K562 (cell line): ENCODE results near the gene DENND1A. TPM values are rescaled to one million over a fixed set of nuclear protein-coding genes. Genes with fewer than 3 reads are reported as not detected.

Source experiments
- ATAC-seq: fragments of 200-7000 bp; cut with Tn5 transposase; 3 replicates; pipeline ENCODE4 v1.9.1; 2020; ENCODE audit warnings: moderate library complexity
- BruUV-seq: library from RNA; stranded (reverse); fragments of 400-500 nt; replicated peaks from 2 replicates; lab custom pipeline; 2021; lab: Mats Ljungman, UMichigan
- CTCF ChIA-PET: fragments of 300-600 bp; formaldehyde crosslinking; extraction: SDS; loops from one replicate; lab custom pipeline; 2021; ENCODE audit warnings: low intra/inter-chr PET ratio; lab: Yijun Ruan, JAX
- POLR2A ChIA-PET: fragments of 300-600, 350-650 bp; sonication (Branson Sonifier 250); formaldehyde crosslinking; extraction: SDS; loops from one replicate; lab custom pipeline; 2021; ENCODE audit warnings: antibody characterized with exemption, inconsistent platforms; lab: Yijun Ruan, JAX
- DNase-seq, 4 experiments: peaks; one replicate each; pipeline versions ENCODE4 v3.0.0 to v3.0.0-alpha.2; 2011 to 2018; ENCODE audit warnings: low spot score in 3 of 4, mixed read lengths in 3 of 4; ENCODE audit errors: extremely low read depth in 1 of 4
- FAIRE-seq: peaks from 2 replicates; lab custom pipeline; 2011; peaks lifted over from hg19 to GRCh38; lab: Jason Lieb, UNC
- H2AFZ ChIP-seq: 2 replicates; pipeline ENCODE4 v1.6.0; 2011; ENCODE audit warnings: low read depth, low read length, control low read depth, inconsistent platforms
- H3K27ac ChIP-seq: fragments of 200-600 bp; 3 replicates; pipeline ENCODE4 v1.8.0; 2011; ENCODE audit warnings: low read depth, mild to moderate bottlenecking, control low read depth, inconsistent platforms, low read length, moderate library complexity, mixed read lengths; ENCODE audit errors: extremely low read depth
- H3K27me3 ChIP-seq, 2 experiments: fragments of 300-600 bp in 1 of 2; 2 replicates in 1 of 2; 3 replicates in 1 of 2; pipeline versions ENCODE4 v1.6.0 to v1.8.0; 2011; ENCODE audit warnings: inconsistent platforms in 2 of 2, low read length in 2 of 2, mild to moderate bottlenecking in 1 of 2, mixed read lengths in 1 of 2, moderate library complexity in 1 of 2; ENCODE audit not compliant: control insufficient read depth in 2 of 2, insufficient read depth in 2 of 2
- H3K36me3 ChIP-seq: fragments of 300-600 bp; 3 replicates; pipeline ENCODE4 v1.8.0; 2011; ENCODE audit warnings: mild to moderate bottlenecking, low read length, inconsistent platforms; ENCODE audit not compliant: control insufficient read depth, insufficient read depth
- H3K4me1 ChIP-seq, 2 experiments: fragments of 200-600 bp in 1 of 2; replicated peaks in 1 of 2; 2 replicates in 1 of 2; 3 replicates in 1 of 2; pipeline versions ENCODE4 v1.5.1 to v1.8.0; 2011; ENCODE audit warnings: inconsistent platforms in 2 of 2, low read length in 2 of 2, mild to moderate bottlenecking in 1 of 2, mixed read lengths in 1 of 2, moderate library complexity in 1 of 2; ENCODE audit not compliant: control insufficient read depth in 2 of 2, insufficient read depth in 2 of 2
- H3K4me2 ChIP-seq: 2 replicates; pipeline ENCODE4 v1.6.1; 2011; ENCODE audit warnings: low read length, control low read depth, inconsistent platforms, mixed read lengths; ENCODE audit not compliant: insufficient read depth
- H3K4me3 ChIP-seq: fragments of 200-600 bp; sonication (generic), shearing (Covaris generic); 2 replicates; pipeline ENCODE4 v1.5.1; 2016; ENCODE audit warnings: control low read depth, inconsistent platforms
- H3K79me2 ChIP-seq: fragments of 200-600 bp; 3 replicates; pipeline ENCODE4 v1.8.0; 2011; ENCODE audit warnings: low read length, inconsistent platforms; ENCODE audit not compliant: control insufficient read depth, insufficient read depth
- H3K9ac ChIP-seq, 2 experiments: 2 replicates each; pipeline versions ENCODE4 v1.6.0 to v1.6.1; 2011; ENCODE audit warnings: low read depth in 2 of 2, low read length in 2 of 2, control low read depth in 1 of 2, inconsistent platforms in 1 of 2, mild to moderate bottlenecking in 1 of 2, mixed read lengths in 1 of 2; ENCODE audit not compliant: insufficient read depth in 1 of 2
- H3K9me1 ChIP-seq: one replicate; pipeline ENCODE4 v1.6.0; 2011; ENCODE audit warnings: inconsistent platforms, mild to moderate bottlenecking, low read length, moderate library complexity; ENCODE audit not compliant: control insufficient read depth, insufficient read depth
- H3K9me3 ChIP-seq: replicated peaks from 2 replicates; pipeline ENCODE4 v1.5.1; 2011; ENCODE audit warnings: low read depth, low read length, inconsistent platforms; ENCODE audit not compliant: control insufficient read depth, insufficient read depth
- H4K20me1 ChIP-seq: replicated peaks from 2 replicates; pipeline ENCODE4 v1.6.1; 2011; ENCODE audit warnings: low read length, inconsistent platforms, mixed read lengths; ENCODE audit not compliant: control insufficient read depth, insufficient read depth
- ZNF121 ChIP-seq: sonication (generic); formaldehyde crosslinking; conservative IDR thresholded peaks from 2 replicates; pipeline ENCODE4 v1.8.0; 2022; ENCODE audit warnings: missing genetic modification reagents
- WGBS: fragments of 100-300 bp; shearing (Covaris generic); methylation state at CpG from one replicate; pipeline ENCODE4 v1.1.6; 2016; ENCODE audit warnings: low coverage, mixed read lengths; ENCODE audit not compliant: insufficient coverage; ENCODE audit errors: missing lambda C conversion rate; 5-methylcytosine and 5-hydroxymethylcytosine counted together
- in situ Hi-C: fragments of 300-500 bp; cut with MboI; formaldehyde crosslinking; loops from 4 replicates; pipeline ENCODE4 v1.15.0; 2018; ENCODE audit warnings: inconsistent platforms, mixed read lengths
- intact Hi-C: fragments of 100-400 bp; cut with micrococcal nuclease; formaldehyde crosslinking; loops from 2 replicates; pipeline ENCODE4 v1.14.2; 2022
- polyA plus RNA-seq, 8 experiments: library from polyadenylated mRNA; depleted of rRNA in 4 of 8; stranded (reverse) in 5 of 8; unstranded in 3 of 8; fragments of >200 nt; fragmentation: Nextera tagmentation in 2 of 8; fragmentation: Illumina TruSeq in 1 of 8; extraction: Ambion mirVana in 2 of 8; extraction: Trizol in 1 of 8; gene quantifications; 2 replicates each; pipeline versions ENCODE4 v1.2.1 to v1.2.3, GENCODE V29; 2011 to 2014; ENCODE audit warnings: inconsistent platforms in 1 of 8, missing spikeins in 1 of 8
- total RNA-seq, 7 experiments: library from RNA; depleted of rRNA in 6 of 7; stranded (reverse); fragments of >200 nt in 6 of 7; fragmentation: Illumina TruSeq in 2 of 7; extraction: Trizol in 2 of 7; gene quantifications; 2 replicates each; pipeline versions ENCODE4 v1.2.1 to v1.2.3, GENCODE V29; 2011 to 2021; ENCODE audit warnings: low replicate concordance in 1 of 7
- TF ChIP-seq, protein P1 (sequence below): sonication (generic); formaldehyde crosslinking; IDR thresholded peaks from 2 replicates; pipeline ENCODE4 v1.8.1; 2023; ENCODE audit warnings: missing genetic modification reagents, mild to moderate bottlenecking, borderline replicate concordance

The DENND1A gene
- total and polyA plus RNA-seq, 9 of the 15 experiments (the other 6 are each of a cell fraction or from before 2014, with no cell fraction given) = 7.6 to 29.5 (median 15.7) TPM

- Histone ChIP-seq H3K9me3 (no peaks in the 10 kb centered on the region), H3K27ac (no peak overlapping the region), H3K27me3 (no peaks in the 10 kb centered on the region), H3K36me3 (no peaks in the 10 kb centered on the region), H3K79me2 (no peaks in the 10 kb centered on the region), H3K4me2 (no peak overlapping the region), H3K4me1 (peaks cover 0 to 2% of the 10 kb centered on the region in 2 experiments; a peak in 1 of 5 replicates), H4K20me1 (no peaks in the 10 kb centered on the region), H3K9ac (no peak overlapping the region), H3K9me1 (no peaks in the 10 kb centered on the region), H2AFZ (no peak overlapping the region), H3K4me3 (no peak overlapping the region)
- TF ChIP-seq, protein P1, sequence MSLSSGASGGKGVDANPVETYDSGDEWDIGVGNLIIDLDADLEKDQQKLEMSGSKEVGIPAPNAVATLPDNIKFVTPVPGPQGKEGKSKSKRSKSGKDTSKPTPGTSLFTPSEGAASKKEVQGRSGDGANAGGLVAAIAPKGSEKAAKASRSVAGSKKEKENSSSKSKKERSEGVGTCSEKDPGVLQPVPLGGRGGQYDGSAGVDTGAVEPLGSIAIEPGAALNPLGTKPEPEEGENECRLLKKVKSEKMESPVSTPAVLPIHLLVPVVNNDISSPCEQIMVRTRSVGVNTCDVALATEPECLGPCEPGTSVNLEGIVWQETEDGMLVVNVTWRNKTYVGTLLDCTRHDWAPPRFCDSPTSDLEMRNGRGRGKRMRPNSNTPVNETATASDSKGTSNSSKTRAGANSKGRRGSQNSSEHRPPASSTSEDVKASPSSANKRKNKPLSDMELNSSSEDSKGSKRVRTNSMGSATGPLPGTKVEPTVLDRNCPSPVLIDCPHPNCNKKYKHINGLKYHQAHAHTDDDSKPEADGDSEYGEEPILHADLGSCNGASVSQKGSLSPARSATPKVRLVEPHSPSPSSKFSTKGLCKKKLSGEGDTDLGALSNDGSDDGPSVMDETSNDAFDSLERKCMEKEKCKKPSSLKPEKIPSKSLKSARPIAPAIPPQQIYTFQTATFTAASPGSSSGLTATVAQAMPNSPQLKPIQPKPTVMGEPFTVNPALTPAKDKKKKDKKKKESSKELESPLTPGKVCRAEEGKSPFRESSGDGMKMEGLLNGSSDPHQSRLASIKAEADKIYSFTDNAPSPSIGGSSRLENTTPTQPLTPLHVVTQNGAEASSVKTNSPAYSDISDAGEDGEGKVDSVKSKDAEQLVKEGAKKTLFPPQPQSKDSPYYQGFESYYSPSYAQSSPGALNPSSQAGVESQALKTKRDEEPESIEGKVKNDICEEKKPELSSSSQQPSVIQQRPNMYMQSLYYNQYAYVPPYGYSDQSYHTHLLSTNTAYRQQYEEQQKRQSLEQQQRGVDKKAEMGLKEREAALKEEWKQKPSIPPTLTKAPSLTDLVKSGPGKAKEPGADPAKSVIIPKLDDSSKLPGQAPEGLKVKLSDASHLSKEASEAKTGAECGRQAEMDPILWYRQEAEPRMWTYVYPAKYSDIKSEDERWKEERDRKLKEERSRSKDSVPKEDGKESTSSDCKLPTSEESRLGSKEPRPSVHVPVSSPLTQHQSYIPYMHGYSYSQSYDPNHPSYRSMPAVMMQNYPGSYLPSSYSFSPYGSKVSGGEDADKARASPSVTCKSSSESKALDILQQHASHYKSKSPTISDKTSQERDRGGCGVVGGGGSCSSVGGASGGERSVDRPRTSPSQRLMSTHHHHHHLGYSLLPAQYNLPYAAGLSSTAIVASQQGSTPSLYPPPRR (CRISPR knock-in tag) = no peak
- peak; percentile 74 for TF ChIP-seq ZNF121 (CRISPR knock-in tag)
- DNase-seq (no peak), FAIRE-seq (no peak), ATAC-seq (no peak)
- BruUV-seq = no TSS peak
- in situ Hi-C loops (no loop called here), intact Hi-C loops (no loop called here)
- POLR2A ChIA-PET = no interaction called here
- CTCF ChIA-PET = no interaction called here
- 86% methylated on average over 3 of the region's 3 CpGs for WGBS
Measured at GRCh38 chr9:123812984-123813383, 116.9 kb downstream of the DENND1A start.
